ENCODE results near the gene RASA3. TPM values are rescaled to one million over a fixed set of nuclear protein-coding genes. Genes with fewer than 3 reads are reported as not detected.

The RASA3 gene
- total RNA-seq, 1 experiment from 2014 or later: 18.6 TPM

GRCh38 chr13:113937073-113937472 is 195.3 kb downstream of the RASA3 start:
- Histone ChIP-seq H4K20me1 (ENCODE audit: insufficient read depth) (no peaks in the 10 kb centered on the region), H3K9me2 (ENCODE audit: insufficient read depth) (no peaks in the 10 kb centered on the region), H3K36me3 (ENCODE audit: control insufficient read depth in 1 of 2, insufficient read depth in 2 of 2, low read length in 2 of 2) (no peaks in the 10 kb centered on the region), H3K27me3 (ENCODE audit: insufficient read depth, low read length) (no peaks in the 10 kb centered on the region), H3K9ac (ENCODE audit: low read length) (no peak overlapping the region), H3K79me2 (ENCODE audit: insufficient read depth, low read length) (no peaks in the 10 kb centered on the region), H3K4me3 (replicated peaks in 1 of 2; ENCODE audit: low read depth in 1 of 2, low read length in 2 of 2) (no peak overlapping the region), H3K4me2 (ENCODE audit: low read length) (no peak overlapping the region), H2AFZ (ENCODE audit: low read depth, low read length, poor library complexity, severe bottlenecking) (no peak overlapping the region), H3K4me1 (ENCODE audit: control insufficient read depth in 1 of 2, insufficient read depth in 2 of 2, low read length in 2 of 2) (peaks cover 0 to 4% of the 10 kb centered on the region in 2 experiments; a peak in 1 of 4 replicates), H3K27ac (ENCODE audit: low read depth, low read length) (no peak overlapping the region), H3K9me3 (ENCODE audit: control insufficient read depth in 1 of 2, insufficient read depth in 1 of 2, low read depth in 1 of 2, low read length in 2 of 2) (no peaks in the 10 kb centered on the region)
- ChIA-PET CTCF (no interaction called here), POLR2A (no interaction called here), RAD21 (ENCODE audit: low non-redundant PET in 1 of 2, low total read pairs in 2 of 2, uncharacterized antibody in 2 of 2, unreplicated experiment in 2 of 2) (no interaction called here)
- intact Hi-C loops (cut with micrococcal nuclease): no loop called here
- BruUV-seq (replicated peaks): no TSS peak
- TF ChIP-seq SIN3A (IDR thresholded peaks at IDR 0.05; ENCODE audit: low read depth): no peak
- no peak for TF ChIP-seq EGR1 (IDR thresholded peaks at IDR 0.05; ENCODE audit: low read depth)
- no peak for TF ChIP-seq SRF (IDR thresholded peaks at IDR 0.05; ENCODE audit: low read depth)
- no peak for TF ChIP-seq RAD21 (IDR thresholded peaks at IDR 0.05; ENCODE audit: low read depth)
- no peak for TF ChIP-seq ATF3 (IDR thresholded peaks at IDR 0.05)
- no peak for TF ChIP-seq ELF1 (IDR thresholded peaks at IDR 0.05; ENCODE audit: borderline replicate concordance, low read depth)
- no peak for DNase-seq (ENCODE audit: low read depth, low spot score)
- no peak for ATAC-seq

DNA sequence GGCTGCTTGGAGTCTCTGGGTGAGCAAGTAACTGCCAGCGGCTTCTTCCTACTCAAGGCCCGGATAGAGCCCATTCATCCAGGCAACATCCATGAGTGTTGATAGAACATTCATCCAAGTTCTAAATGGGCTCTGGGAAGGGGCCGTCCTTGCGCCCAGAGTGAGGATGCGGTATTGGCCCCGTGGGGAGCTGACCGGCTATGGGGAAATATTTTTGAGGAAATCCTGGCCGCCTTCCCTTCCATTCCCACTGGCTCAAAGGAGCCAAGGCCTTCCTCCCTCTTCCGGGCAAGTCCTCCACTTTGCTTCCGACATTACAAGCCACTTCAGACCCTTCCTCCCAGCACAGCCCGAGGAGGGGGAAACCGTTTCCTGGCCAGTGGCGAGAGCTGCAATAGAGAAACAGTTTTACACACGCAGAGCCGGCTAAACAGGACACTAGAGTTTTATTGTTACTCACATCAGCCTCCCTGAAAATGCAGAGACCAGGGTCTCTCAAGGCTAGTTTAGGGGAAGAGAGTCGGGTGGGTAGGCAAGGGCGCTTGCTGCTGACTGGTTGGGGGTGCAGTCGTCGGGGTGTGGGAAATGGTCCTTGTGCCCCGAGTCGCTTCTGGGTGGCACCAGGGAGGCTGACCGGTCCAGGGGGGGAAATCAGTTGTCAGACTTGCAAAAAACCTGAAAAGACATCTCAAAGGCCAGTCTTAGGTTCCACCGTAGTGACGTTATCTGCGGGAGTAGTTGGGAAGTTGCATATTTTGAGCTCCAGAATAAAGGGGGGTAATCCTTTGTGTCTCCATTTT is 196.1 kb downstream of the RASA3 start:
- no peaks in the 10 kb centered on the region for H4K20me1 ChIP-seq (ENCODE audit: insufficient read depth)
- ChIA-PET RAD21 (ENCODE audit: low non-redundant PET in 1 of 2, low total read pairs in 2 of 2, uncharacterized antibody in 2 of 2, unreplicated experiment in 2 of 2) (no interaction called here), CTCF (no interaction called here), POLR2A (no interaction called here)
- no peak overlapping the region for H3K4me2 ChIP-seq (ENCODE audit: low read length)
- intact Hi-C loops (cut with micrococcal nuclease): no loop called here
- H3K36me3 ChIP-seq (ENCODE audit: control insufficient read depth in 1 of 2, insufficient read depth in 2 of 2, low read length in 2 of 2): no peaks in the 10 kb centered on the region
- ATAC-seq: no peak
- no peaks in the 10 kb centered on the region for H3K4me1 ChIP-seq (ENCODE audit: control insufficient read depth in 1 of 2, insufficient read depth in 2 of 2, low read length in 2 of 2)
- no TSS peak for BruUV-seq (replicated peaks)
- H3K9me3 ChIP-seq (ENCODE audit: control insufficient read depth in 1 of 2, insufficient read depth in 1 of 2, low read depth in 1 of 2, low read length in 2 of 2): no peaks in the 10 kb centered on the region
- H3K79me2 ChIP-seq (ENCODE audit: insufficient read depth, low read length): no peaks in the 10 kb centered on the region
- H3K27ac ChIP-seq (ENCODE audit: low read depth, low read length): no peak overlapping the region
- H3K4me3 ChIP-seq (replicated peaks in 1 of 2; ENCODE audit: low read depth in 1 of 2, low read length in 2 of 2): no peak overlapping the region
- no peak for DNase-seq (ENCODE audit: low read depth, low spot score)
- H3K9ac ChIP-seq (ENCODE audit: low read length): no peak overlapping the region
- H2AFZ ChIP-seq (ENCODE audit: low read depth, low read length, poor library complexity, severe bottlenecking): no peak overlapping the region
- no peaks in the 10 kb centered on the region for H3K9me2 ChIP-seq (ENCODE audit: insufficient read depth)
- H3K27me3 ChIP-seq (ENCODE audit: insufficient read depth, low read length): no peaks in the 10 kb centered on the region
- TF ChIP-seq ZNF274 (IDR thresholded peaks at IDR 0.05; ENCODE audit: low read depth, low read length): no peak
- TF ChIP-seq FOSL1 (IDR thresholded peaks at IDR 0.05; ENCODE audit: low read depth): no peak
- TF ChIP-seq EGR1 (IDR thresholded peaks at IDR 0.05; ENCODE audit: low read depth): no peak
- no peak for TF ChIP-seq CBX3 (IDR thresholded peaks at IDR 0.05; ENCODE audit: low read depth)
- no peak for TF ChIP-seq ATF3 (IDR thresholded peaks at IDR 0.05)
- TF ChIP-seq POLR2A (IDR thresholded peaks at IDR 0.05; ENCODE audit: borderline replicate concordance, extremely low read depth, insufficient read depth, insufficient read length): no peak
- no peak for TF ChIP-seq TCF7L2 (IDR thresholded peaks at IDR 0.05; ENCODE audit: borderline replicate concordance, extremely low read depth, insufficient read depth, insufficient read length)
- TF ChIP-seq ZFX (IDR thresholded peaks at IDR 0.05): no peak
- no peak for TF ChIP-seq EZH2phosphoT487 (IDR thresholded peaks at IDR 0.05; ENCODE audit: borderline replicate concordance)
- TF ChIP-seq SP1 (IDR thresholded peaks at IDR 0.05; ENCODE audit: low read depth): no peak
- TF ChIP-seq YY1 (IDR thresholded peaks at IDR 0.05; ENCODE audit: extremely low read depth, insufficient replicate concordance, low read depth, low read length): no peak
- TF ChIP-seq CTCF (IDR thresholded peaks at IDR 0.05 in 2 of 3, conservative IDR thresholded peaks at IDR 0.05 in 1 of 3; ENCODE audit: borderline replicate concordance in 1 of 3, insufficient read depth in 1 of 3, low read depth in 2 of 3, low read length in 2 of 3): no peak
- no peak for TF ChIP-seq ELF1 (IDR thresholded peaks at IDR 0.05; ENCODE audit: borderline replicate concordance, low read depth)
- no peak for TF ChIP-seq POLR2AphosphoS5 (IDR thresholded peaks at IDR 0.05; ENCODE audit: low read depth, low read length)
- TF ChIP-seq RAD21 (IDR thresholded peaks at IDR 0.05; ENCODE audit: low read depth): no peak
- no peak for TF ChIP-seq EZH2 (IDR thresholded peaks at IDR 0.05)
- TF ChIP-seq SRF (IDR thresholded peaks at IDR 0.05; ENCODE audit: low read depth): no peak
- TF ChIP-seq JUND (IDR thresholded peaks at IDR 0.05): no peak

Data from HCT116 (cell line).